ENCODE measurements around the gene ATXN7.

Gene ATXN7, protein sequence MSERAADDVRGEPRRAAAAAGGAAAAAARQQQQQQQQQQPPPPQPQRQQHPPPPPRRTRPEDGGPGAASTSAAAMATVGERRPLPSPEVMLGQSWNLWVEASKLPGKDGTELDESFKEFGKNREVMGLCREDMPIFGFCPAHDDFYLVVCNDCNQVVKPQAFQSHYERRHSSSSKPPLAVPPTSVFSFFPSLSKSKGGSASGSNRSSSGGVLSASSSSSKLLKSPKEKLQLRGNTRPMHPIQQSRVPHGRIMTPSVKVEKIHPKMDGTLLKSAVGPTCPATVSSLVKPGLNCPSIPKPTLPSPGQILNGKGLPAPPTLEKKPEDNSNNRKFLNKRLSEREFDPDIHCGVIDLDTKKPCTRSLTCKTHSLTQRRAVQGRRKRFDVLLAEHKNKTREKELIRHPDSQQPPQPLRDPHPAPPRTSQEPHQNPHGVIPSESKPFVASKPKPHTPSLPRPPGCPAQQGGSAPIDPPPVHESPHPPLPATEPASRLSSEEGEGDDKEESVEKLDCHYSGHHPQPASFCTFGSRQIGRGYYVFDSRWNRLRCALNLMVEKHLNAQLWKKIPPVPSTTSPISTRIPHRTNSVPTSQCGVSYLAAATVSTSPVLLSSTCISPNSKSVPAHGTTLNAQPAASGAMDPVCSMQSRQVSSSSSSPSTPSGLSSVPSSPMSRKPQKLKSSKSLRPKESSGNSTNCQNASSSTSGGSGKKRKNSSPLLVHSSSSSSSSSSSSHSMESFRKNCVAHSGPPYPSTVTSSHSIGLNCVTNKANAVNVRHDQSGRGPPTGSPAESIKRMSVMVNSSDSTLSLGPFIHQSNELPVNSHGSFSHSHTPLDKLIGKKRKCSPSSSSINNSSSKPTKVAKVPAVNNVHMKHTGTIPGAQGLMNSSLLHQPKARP

DNA sequence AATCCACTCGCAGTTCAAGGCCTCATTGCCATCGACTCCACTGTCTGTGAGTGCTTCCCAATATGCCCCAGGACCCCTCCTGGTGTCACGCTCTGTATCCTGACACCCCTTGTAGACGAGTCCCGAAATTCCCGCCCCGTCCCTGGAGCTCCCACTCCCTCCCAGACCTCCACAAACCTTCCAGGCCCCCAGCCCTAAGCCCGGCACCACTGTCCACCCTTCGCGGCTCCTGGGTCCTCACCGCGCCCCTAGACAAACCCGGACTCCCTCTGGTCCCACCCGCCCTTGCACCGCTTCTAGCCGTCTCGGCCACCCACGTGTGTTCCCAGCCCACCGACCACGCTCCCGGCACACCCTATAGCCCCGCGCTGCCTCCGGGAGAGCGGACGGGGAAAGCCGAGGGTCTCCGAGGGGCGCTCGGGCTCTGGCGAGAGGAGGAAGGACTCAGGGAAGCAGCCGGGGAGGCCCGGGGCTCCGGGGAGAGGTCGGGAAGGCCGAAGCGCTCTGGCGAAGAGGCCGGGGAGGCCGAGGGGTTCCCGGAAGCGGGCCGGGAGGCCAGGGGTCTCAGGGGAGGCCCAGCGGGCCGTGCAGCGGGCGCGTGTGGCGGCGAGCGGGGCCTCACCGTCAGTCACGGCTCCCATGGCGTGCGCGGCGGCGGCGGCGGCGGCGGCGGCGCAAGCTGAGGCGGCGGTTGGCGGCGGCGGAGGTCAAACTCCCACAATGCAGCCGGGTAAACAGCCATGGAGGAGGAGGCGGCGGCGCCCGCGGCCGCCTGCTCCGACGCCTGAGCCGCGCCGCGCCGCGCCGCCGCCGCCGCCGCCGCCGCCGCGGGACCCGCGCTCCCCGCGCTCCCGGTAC is at the start of gene ATXN7, which contains the start of gene THOC7:
Gene ATXN7 (plus strand): TSS at position 718 of the 858 bp plus-strand sequence. CDS start 48,732 bp downstream, outside the sequence.
Gene THOC7 (minus strand): TSS at position 656 of the 858 bp plus-strand sequence. CDS start 15 bp downstream, at position 641.
- Histone ChIP-seq H3K36me3 (ENCODE audit: control insufficient read depth in 2 of 2, insufficient read depth in 2 of 2, low read length in 2 of 2) (no peaks in the 10 kb centered on the region), H3K9me3 (ENCODE audit: control insufficient read depth in 2 of 2, low read length in 2 of 2) (no peaks in the 10 kb centered on the region), H3K9ac (ENCODE audit: low read depth in 1 of 2, low read length in 2 of 2) (peak within 1 kb of the TSS; percentile 81 to 93), H3K4me3 (ENCODE audit: low read length in 2 of 2) (peak within 1 kb of the TSS; percentile 87 to 91), H3K4me1 (ENCODE audit: control insufficient read depth in 2 of 2, insufficient read depth in 2 of 2, low read length in 2 of 2) (peaks cover 7 to 11% of the 10 kb centered on the region in 2 donors), H3K27ac (ENCODE audit: low read depth in 2 of 2, low read length in 2 of 2) (peak within 1 kb of the TSS; percentile 84 to 85), H3K27me3 (ENCODE audit: control insufficient read depth in 2 of 2, insufficient read depth in 2 of 2, low read length in 2 of 2) (no peaks in the 10 kb centered on the region)

DNA sequence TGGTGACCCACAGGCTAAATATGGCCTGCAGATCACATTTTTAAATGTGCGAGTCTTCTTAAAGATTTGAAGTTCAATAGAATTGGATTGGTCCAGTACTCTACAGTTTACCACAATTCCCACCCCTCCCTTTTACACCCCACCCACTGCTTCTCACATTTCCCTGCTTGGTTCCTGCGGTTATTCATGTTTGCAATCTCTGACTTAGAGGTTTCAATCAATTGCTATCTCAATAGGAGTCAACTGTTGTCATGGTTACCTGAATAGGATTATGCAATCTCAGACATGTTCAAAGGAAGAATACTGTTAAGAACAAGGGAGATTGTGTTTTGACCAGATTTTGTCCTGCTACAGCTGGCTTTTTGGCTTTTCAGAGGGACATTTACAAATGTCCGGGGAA is 49.4 kb upstream of the ATXN7 start:
- no peaks in the 10 kb centered on the region for H3K36me3 ChIP-seq (ENCODE audit: control insufficient read depth in 2 of 2, insufficient read depth in 2 of 2, low read length in 2 of 2)
- no peaks in the 10 kb centered on the region for H3K4me1 ChIP-seq (ENCODE audit: control insufficient read depth in 2 of 2, insufficient read depth in 2 of 2, low read length in 2 of 2)
- H3K9me3 ChIP-seq (ENCODE audit: control insufficient read depth in 2 of 2, low read length in 2 of 2), result no peaks in the 10 kb centered on the region
- no peak overlapping the region for H3K27ac ChIP-seq (ENCODE audit: low read depth in 2 of 2, low read length in 2 of 2)
- H3K4me3 ChIP-seq (ENCODE audit: low read length in 2 of 2), result no peak overlapping the region
- no peaks in the 10 kb centered on the region for H3K27me3 ChIP-seq (ENCODE audit: control insufficient read depth in 2 of 2, insufficient read depth in 2 of 2, low read length in 2 of 2)
- H3K9ac ChIP-seq (ENCODE audit: low read depth in 1 of 2, low read length in 2 of 2), result no peak overlapping the region

- H3K9me3 ChIP-seq (ENCODE audit: control insufficient read depth in 2 of 2, low read length in 2 of 2), result no peaks in the 10 kb centered on the region
- no peaks in the 10 kb centered on the region for H3K27me3 ChIP-seq (ENCODE audit: control insufficient read depth in 2 of 2, insufficient read depth in 2 of 2, low read length in 2 of 2)
- H3K4me1 ChIP-seq (ENCODE audit: control insufficient read depth in 2 of 2, insufficient read depth in 2 of 2, low read length in 2 of 2), result no peaks in the 10 kb centered on the region
- H3K9ac ChIP-seq (ENCODE audit: low read depth in 1 of 2, low read length in 2 of 2), result no peak overlapping the region
- H3K36me3 ChIP-seq (ENCODE audit: control insufficient read depth in 2 of 2, insufficient read depth in 2 of 2, low read length in 2 of 2), result no peaks in the 10 kb centered on the region
- H3K4me3 ChIP-seq (ENCODE audit: low read length in 2 of 2), result no peak overlapping the region
- H3K27ac ChIP-seq (ENCODE audit: low read depth in 2 of 2, low read length in 2 of 2), result no peak overlapping the region
Measured at GRCh38 chr3:63817225-63817624, 46.4 kb upstream of the ATXN7 start.

- Histone ChIP-seq H3K4me3 (ENCODE audit: low read length in 2 of 2) (no peak overlapping the region), H3K36me3 (ENCODE audit: control insufficient read depth in 2 of 2, insufficient read depth in 2 of 2, low read length in 2 of 2) (no peaks in the 10 kb centered on the region), H3K9ac (ENCODE audit: low read depth in 1 of 2, low read length in 2 of 2) (no peak overlapping the region), H3K27ac (ENCODE audit: low read depth in 2 of 2, low read length in 2 of 2) (no peak overlapping the region), H3K27me3 (ENCODE audit: control insufficient read depth in 2 of 2, insufficient read depth in 2 of 2, low read length in 2 of 2) (no peaks in the 10 kb centered on the region), H3K4me1 (ENCODE audit: control insufficient read depth in 2 of 2, insufficient read depth in 2 of 2, low read length in 2 of 2) (no peaks in the 10 kb centered on the region), H3K9me3 (ENCODE audit: control insufficient read depth in 2 of 2, low read length in 2 of 2) (no peaks in the 10 kb centered on the region)
Measured at GRCh38 chr3:63818282-63819150, 45.2 kb upstream of the ATXN7 start.

DNA sequence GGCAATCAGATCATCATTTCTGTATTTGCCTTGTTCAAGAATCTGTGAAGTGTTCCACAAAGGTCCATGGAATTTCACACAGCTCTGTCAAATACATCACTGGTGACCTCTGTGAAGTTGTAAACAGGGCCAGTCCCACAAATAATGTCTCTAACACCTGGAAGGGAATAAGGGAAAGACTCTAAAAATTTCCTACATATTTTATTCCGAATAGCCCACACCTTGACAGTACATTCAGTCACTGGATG is 44.6 kb upstream of the ATXN7 start, which contains the start of gene C3orf49:
Gene C3orf49 (plus strand): TSS at position 149 of the 248 bp plus-strand sequence. CDS start 173 bp downstream, outside the sequence.
- Histone ChIP-seq H3K9me3 (ENCODE audit: control insufficient read depth in 2 of 2, low read length in 2 of 2) (no peaks in the 10 kb centered on the region), H3K4me1 (ENCODE audit: control insufficient read depth in 2 of 2, insufficient read depth in 2 of 2, low read length in 2 of 2) (no peaks in the 10 kb centered on the region), H3K9ac (ENCODE audit: low read depth in 1 of 2, low read length in 2 of 2) (no peak within 1 kb of the TSS), H3K36me3 (ENCODE audit: control insufficient read depth in 2 of 2, insufficient read depth in 2 of 2, low read length in 2 of 2) (no peaks in the 10 kb centered on the region), H3K4me3 (ENCODE audit: low read length in 2 of 2) (no peak within 1 kb of the TSS), H3K27ac (ENCODE audit: low read depth in 2 of 2, low read length in 2 of 2) (no peak within 1 kb of the TSS), H3K27me3 (ENCODE audit: control insufficient read depth in 2 of 2, insufficient read depth in 2 of 2, low read length in 2 of 2) (no peaks in the 10 kb centered on the region)

DNA sequence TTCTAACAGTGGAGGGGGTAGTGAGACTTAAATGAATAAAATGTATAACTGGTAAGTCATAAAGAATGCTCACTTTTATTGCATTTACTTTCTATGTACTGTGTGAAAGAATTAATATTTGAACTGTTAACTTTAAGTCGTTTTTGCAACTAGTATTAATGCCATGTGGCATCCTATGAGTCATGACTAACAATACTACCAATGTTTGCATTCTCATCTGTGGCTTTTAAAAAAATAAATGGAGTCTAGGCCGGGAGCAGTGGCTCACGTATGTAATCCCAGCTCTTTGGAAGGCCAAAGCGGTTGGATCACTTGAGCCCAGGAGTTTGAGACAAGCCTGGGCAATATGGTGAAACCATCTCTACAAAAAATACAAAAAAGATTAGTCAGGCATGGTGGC is 39.4 kb upstream of the ATXN7 start:
- H3K4me1 ChIP-seq (ENCODE audit: control insufficient read depth in 2 of 2, insufficient read depth in 2 of 2, low read length in 2 of 2), result no peaks in the 10 kb centered on the region
- H3K27me3 ChIP-seq (ENCODE audit: control insufficient read depth in 2 of 2, insufficient read depth in 2 of 2, low read length in 2 of 2), result no peaks in the 10 kb centered on the region
- no peak overlapping the region for H3K27ac ChIP-seq (ENCODE audit: low read depth in 2 of 2, low read length in 2 of 2)
- H3K9ac ChIP-seq (ENCODE audit: low read depth in 1 of 2, low read length in 2 of 2), result no peak overlapping the region
- H3K4me3 ChIP-seq (ENCODE audit: low read length in 2 of 2), result no peak overlapping the region
- no peaks in the 10 kb centered on the region for H3K36me3 ChIP-seq (ENCODE audit: control insufficient read depth in 2 of 2, insufficient read depth in 2 of 2, low read length in 2 of 2)
- H3K9me3 ChIP-seq (ENCODE audit: control insufficient read depth in 2 of 2, low read length in 2 of 2), result no peaks in the 10 kb centered on the region

GRCh38 chr3:63830526-63830925 is 33.1 kb upstream of the ATXN7 start:
- Histone ChIP-seq H3K27me3 (ENCODE audit: control insufficient read depth in 2 of 2, insufficient read depth in 2 of 2, low read length in 2 of 2) (no peaks in the 10 kb centered on the region), H3K9ac (ENCODE audit: low read depth in 1 of 2, low read length in 2 of 2) (no peak overlapping the region), H3K4me1 (ENCODE audit: control insufficient read depth in 2 of 2, insufficient read depth in 2 of 2, low read length in 2 of 2) (no peaks in the 10 kb centered on the region), H3K36me3 (ENCODE audit: control insufficient read depth in 2 of 2, insufficient read depth in 2 of 2, low read length in 2 of 2) (peaks cover 17 to 29% of the 10 kb centered on the region in 2 donors), H3K4me3 (ENCODE audit: low read length in 2 of 2) (no peak overlapping the region), H3K9me3 (ENCODE audit: control insufficient read depth in 2 of 2, low read length in 2 of 2) (no peaks in the 10 kb centered on the region), H3K27ac (ENCODE audit: low read depth in 2 of 2, low read length in 2 of 2) (no peak overlapping the region)

GRCh38 chr3:63832395-63832794 is 31.3 kb upstream of the ATXN7 start:
- H3K27me3 ChIP-seq (ENCODE audit: control insufficient read depth in 2 of 2, insufficient read depth in 2 of 2, low read length in 2 of 2), result no peaks in the 10 kb centered on the region
- H3K9me3 ChIP-seq (ENCODE audit: control insufficient read depth in 2 of 2, low read length in 2 of 2), result no peaks in the 10 kb centered on the region
- H3K9ac ChIP-seq (ENCODE audit: low read depth in 1 of 2, low read length in 2 of 2), result no peak overlapping the region
- no peak overlapping the region for H3K4me3 ChIP-seq (ENCODE audit: low read length in 2 of 2)
- H3K27ac ChIP-seq (ENCODE audit: low read depth in 2 of 2, low read length in 2 of 2), result no peak overlapping the region
- no peaks in the 10 kb centered on the region for H3K4me1 ChIP-seq (ENCODE audit: control insufficient read depth in 2 of 2, insufficient read depth in 2 of 2, low read length in 2 of 2)
- H3K36me3 ChIP-seq (ENCODE audit: control insufficient read depth in 2 of 2, insufficient read depth in 2 of 2, low read length in 2 of 2), result peaks cover 24 to 29% of the 10 kb centered on the region in 2 donors

DNA sequence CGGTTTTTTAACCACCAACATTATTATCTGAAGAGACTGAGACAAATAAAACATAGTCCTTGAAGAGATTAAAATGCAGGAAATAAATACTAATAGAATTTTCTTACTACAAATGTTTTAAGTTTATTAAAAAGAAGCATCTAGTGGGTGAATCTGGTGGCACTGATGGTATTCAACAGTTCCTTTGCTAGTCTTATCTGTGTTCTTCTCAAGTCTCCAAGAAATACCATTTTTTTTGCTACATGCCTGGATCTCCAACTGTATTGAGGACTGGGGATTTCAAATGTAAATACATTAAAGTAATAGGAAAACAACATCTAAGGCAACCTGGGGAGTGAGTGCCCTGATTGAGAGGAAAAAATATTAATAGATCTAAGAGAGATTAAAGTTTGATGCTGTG is 22.0 kb upstream of the ATXN7 start:
- H3K36me3 ChIP-seq (ENCODE audit: control insufficient read depth in 2 of 2, insufficient read depth in 2 of 2, low read length in 2 of 2), result peaks cover 0 to under 1% of the 10 kb centered on the region in 2 donors
- no peak overlapping the region for H3K4me3 ChIP-seq (ENCODE audit: low read length in 2 of 2)
- no peak overlapping the region for H3K27ac ChIP-seq (ENCODE audit: low read depth in 2 of 2, low read length in 2 of 2)
- H3K27me3 ChIP-seq (ENCODE audit: control insufficient read depth in 2 of 2, insufficient read depth in 2 of 2, low read length in 2 of 2), result no peaks in the 10 kb centered on the region
- no peaks in the 10 kb centered on the region for H3K9me3 ChIP-seq (ENCODE audit: control insufficient read depth in 2 of 2, low read length in 2 of 2)
- H3K4me1 ChIP-seq (ENCODE audit: control insufficient read depth in 2 of 2, insufficient read depth in 2 of 2, low read length in 2 of 2), result no peaks in the 10 kb centered on the region
- no peak overlapping the region for H3K9ac ChIP-seq (ENCODE audit: low read depth in 1 of 2, low read length in 2 of 2)
